ENCODE data around the gene CCR6. TPM values are rescaled to one million over a fixed set of nuclear protein-coding genes. Genes with fewer than 3 reads are reported as not detected.

The CCR6 gene
- total RNA-seq, 6 experiments from 2014 or later, result 0.06 to 0.58 (median 0.12) TPM; not detected in 3

DNA sequence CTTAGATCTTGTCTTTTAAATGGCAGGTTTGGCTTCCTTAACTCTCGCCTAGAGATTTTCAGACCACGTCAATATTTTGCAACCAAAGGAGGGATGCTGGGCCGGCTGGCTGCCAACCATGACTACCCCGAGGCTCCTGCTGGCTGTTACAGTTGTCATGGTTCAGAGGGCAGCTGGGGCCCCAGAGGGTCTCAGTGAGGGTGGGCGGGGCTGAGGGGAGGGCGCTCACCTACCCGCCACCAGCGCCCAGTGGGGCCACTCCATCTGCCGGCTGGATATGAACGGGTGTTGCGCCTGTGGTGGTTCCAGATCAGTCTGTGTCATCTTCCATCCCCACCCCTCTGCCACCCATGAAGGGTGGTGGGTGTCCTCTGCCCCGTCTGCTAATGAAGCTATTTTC is 22.6 kb downstream of the CCR6 start:
- intact Hi-C loops (cut with DNase I), result loop anchor here (10.0 kb wide), 2 partner anchors 361 to 371 kb away; no protein-coding TSS in a partner anchor
- WGBS (ENCODE audit: insufficient coverage, low coverage, low lambda C conversion rate, missing lambda C conversion rate), result 77% methylated on average over 6 of the region's 12 CpGs
- peaks cover 0 to 4% (median 0%) of the 10 kb centered on the region in 4 donors for H3K4me1 ChIP-seq
- ATAC-seq (no peak), DNase-seq (no peak)
- no peaks in the 10 kb centered on the region for H3K9me3 ChIP-seq
- H3K27me3 ChIP-seq, result no peaks in the 10 kb centered on the region
- no peak overlapping the region for H3K27ac ChIP-seq
- H3K36me3 ChIP-seq, result no peaks in the 10 kb centered on the region
- no peak overlapping the region for H3K4me3 ChIP-seq
- TF ChIP-seq POLR2A (IDR thresholded peaks at IDR 0.05) (no peak), CTCF (IDR thresholded peaks at IDR 0.05) (no peak)

GRCh38 chr6:167146135-167146534 is 23.2 kb downstream of the CCR6 start:
- 57% methylated on average over 15 of the region's 15 CpGs for WGBS (ENCODE audit: insufficient coverage, low coverage, low lambda C conversion rate, missing lambda C conversion rate)
- intact Hi-C loops (cut with DNase I), result loop anchor here (10.0 kb wide), 2 partner anchors 361 to 371 kb away; no protein-coding TSS in a partner anchor
- Histone ChIP-seq H3K27me3 (no peaks in the 10 kb centered on the region), H3K4me3 (no peak overlapping the region), H3K27ac (no peak overlapping the region), H3K4me1 (peaks cover 0 to 4% (median 0%) of the 10 kb centered on the region in 4 donors), H3K9me3 (no peaks in the 10 kb centered on the region), H3K36me3 (no peaks in the 10 kb centered on the region)
- TF ChIP-seq POLR2A (IDR thresholded peaks at IDR 0.05), result no peak
- no peak for TF ChIP-seq CTCF (IDR thresholded peaks at IDR 0.05)
- ATAC-seq (no peak), DNase-seq (no peak)

- 55% methylated on average over 8 of the region's 16 CpGs for WGBS (ENCODE audit: insufficient coverage, low coverage, low lambda C conversion rate, missing lambda C conversion rate)
- no peak overlapping the region for H3K4me3 ChIP-seq
- DNase-seq (no peak), ATAC-seq (no peak)
- no peaks in the 10 kb centered on the region for H3K27me3 ChIP-seq
- H3K9me3 ChIP-seq, result no peaks in the 10 kb centered on the region
- intact Hi-C loops (cut with DNase I), result loop anchor here (10.0 kb wide), 2 partner anchors 362 to 372 kb away; no protein-coding TSS in a partner anchor
- H3K36me3 ChIP-seq, result no peaks in the 10 kb centered on the region
- TF ChIP-seq POLR2A (IDR thresholded peaks at IDR 0.05), result no peak
- no peak for TF ChIP-seq CTCF (IDR thresholded peaks at IDR 0.05)
- H3K4me1 ChIP-seq, result peaks cover 0 to 2% (median 0%) of the 10 kb centered on the region in 4 donors
- no peak overlapping the region for H3K27ac ChIP-seq
Measured at GRCh38 chr6:167146977-167147376, 24.1 kb downstream of the CCR6 start.

GRCh38 chr6:167148021-167148420 is 25.1 kb downstream of the CCR6 start:
- ATAC-seq, result no peak
- intact Hi-C loops (cut with DNase I), result loop anchor here (10.0 kb wide), 2 partner anchors 363 to 373 kb away; no protein-coding TSS in a partner anchor

More at GRCh38 chr6:167148021-167148420, 25.1 kb downstream of the CCR6 start:
- H3K4me3 ChIP-seq, result no peak overlapping the region
- no peak for DNase-seq
- H3K36me3 ChIP-seq, result no peaks in the 10 kb centered on the region
- H3K4me1 ChIP-seq, result no peaks in the 10 kb centered on the region
- no peak overlapping the region for H3K27ac ChIP-seq
- H3K9me3 ChIP-seq, result no peaks in the 10 kb centered on the region
- H3K27me3 ChIP-seq, result no peaks in the 10 kb centered on the region
- no peak for TF ChIP-seq CTCF (IDR thresholded peaks at IDR 0.05)
- no peak for TF ChIP-seq POLR2A (IDR thresholded peaks at IDR 0.05)
